ENCODE data around the gene RIMBP2.
"Not testable (repeated sequence)": the region's sequence is repeated elsewhere in the genome, so short reads cannot be mapped to it uniquely, and the experiment has no call there.

Gene RIMBP2

GRCh38 chr12:130589540-130590317 lies 126.4 kb downstream of the RIMBP2 start:
- no peak for DNase-seq

- no peak for DNase-seq
Observed at GRCh38 chr12:130588696-130589539, 127.2 kb downstream of the RIMBP2 start.

- no peak for DNase-seq
Observed at GRCh38 chr12:130587966-130588365, 128.1 kb downstream of the RIMBP2 start.

- not testable (repeated sequence) for DNase-seq
Observed at GRCh38 chr12:130584475-130584874, 131.6 kb downstream of the RIMBP2 start.

- DNase-seq = no peak
Observed at GRCh38 chr12:130583800-130584199, 132.3 kb downstream of the RIMBP2 start.

GRCh38 chr12:130583317-130583716 lies 132.8 kb downstream of the RIMBP2 start:
- DNase-seq = no peak

GRCh38 chr12:130582286-130582685 lies 133.8 kb downstream of the RIMBP2 start:
- no peak for DNase-seq

GRCh38 chr12:130581782-130582181 lies 134.3 kb downstream of the RIMBP2 start:
- no peak for DNase-seq

GRCh38 chr12:130579231-130579630 lies 136.9 kb downstream of the RIMBP2 start:
- no peak for DNase-seq

GRCh38 chr12:130577351-130577750 lies 138.7 kb downstream of the RIMBP2 start:
- no peak for DNase-seq

GRCh38 chr12:130576371-130576816 lies 139.7 kb downstream of the RIMBP2 start:
- peak; percentile 66 for DNase-seq

- DNase-seq = no peak
Observed at GRCh38 chr12:130574402-130574801, 141.7 kb downstream of the RIMBP2 start.

GRCh38 chr12:130573766-130574165 lies 142.3 kb downstream of the RIMBP2 start:
- no peak for DNase-seq

GRCh38 chr12:130573235-130573634 lies 142.9 kb downstream of the RIMBP2 start:
- DNase-seq = no peak

GRCh38 chr12:130572553-130572952 lies 143.5 kb downstream of the RIMBP2 start:
- no peak for DNase-seq

- no peak for DNase-seq
Observed at GRCh38 chr12:130571734-130572133, 144.4 kb downstream of the RIMBP2 start.

GRCh38 chr12:130571089-130571488 lies 145.0 kb downstream of the RIMBP2 start:
- DNase-seq = no peak

- no peak for DNase-seq
Observed at GRCh38 chr12:130569521-130569920, 146.6 kb downstream of the RIMBP2 start.

- DNase-seq = no peak
Observed at GRCh38 chr12:130568501-130568900, 147.6 kb downstream of the RIMBP2 start.

- no peak for DNase-seq
Observed at GRCh38 chr12:130568041-130568440, 148.1 kb downstream of the RIMBP2 start.

- no peak for DNase-seq
Observed at GRCh38 chr12:130566446-130567155, 149.5 kb downstream of the RIMBP2 start.

- DNase-seq = no peak
Observed at GRCh38 chr12:130565189-130565588, 150.9 kb downstream of the RIMBP2 start.

GRCh38 chr12:130563323-130563722 lies 152.8 kb downstream of the RIMBP2 start:
- DNase-seq = no peak
